GM18951 (cell line): ENCODE measurements around the gene RHEX.

Source experiments
- POLR2A ChIP-seq: IDR thresholded peaks from 4 replicates; pipeline ENCODE4 v1.6.1; 2011; ENCODE audit warnings: mild to moderate bottlenecking; ENCODE audit not compliant: insufficient read length, insufficient read depth; ENCODE audit errors: extremely low read depth
- in situ Hi-C: fragments of 300-500 bp; cut with MboI; formaldehyde crosslinking; loops from one replicate; pipeline ENCODE4 v1.12.0; 2022; ENCODE audit warnings: low sequenced_read_pairs, mixed read lengths, inconsistent platforms; ENCODE audit not compliant: unreplicated experiment

The RHEX gene

DNA sequence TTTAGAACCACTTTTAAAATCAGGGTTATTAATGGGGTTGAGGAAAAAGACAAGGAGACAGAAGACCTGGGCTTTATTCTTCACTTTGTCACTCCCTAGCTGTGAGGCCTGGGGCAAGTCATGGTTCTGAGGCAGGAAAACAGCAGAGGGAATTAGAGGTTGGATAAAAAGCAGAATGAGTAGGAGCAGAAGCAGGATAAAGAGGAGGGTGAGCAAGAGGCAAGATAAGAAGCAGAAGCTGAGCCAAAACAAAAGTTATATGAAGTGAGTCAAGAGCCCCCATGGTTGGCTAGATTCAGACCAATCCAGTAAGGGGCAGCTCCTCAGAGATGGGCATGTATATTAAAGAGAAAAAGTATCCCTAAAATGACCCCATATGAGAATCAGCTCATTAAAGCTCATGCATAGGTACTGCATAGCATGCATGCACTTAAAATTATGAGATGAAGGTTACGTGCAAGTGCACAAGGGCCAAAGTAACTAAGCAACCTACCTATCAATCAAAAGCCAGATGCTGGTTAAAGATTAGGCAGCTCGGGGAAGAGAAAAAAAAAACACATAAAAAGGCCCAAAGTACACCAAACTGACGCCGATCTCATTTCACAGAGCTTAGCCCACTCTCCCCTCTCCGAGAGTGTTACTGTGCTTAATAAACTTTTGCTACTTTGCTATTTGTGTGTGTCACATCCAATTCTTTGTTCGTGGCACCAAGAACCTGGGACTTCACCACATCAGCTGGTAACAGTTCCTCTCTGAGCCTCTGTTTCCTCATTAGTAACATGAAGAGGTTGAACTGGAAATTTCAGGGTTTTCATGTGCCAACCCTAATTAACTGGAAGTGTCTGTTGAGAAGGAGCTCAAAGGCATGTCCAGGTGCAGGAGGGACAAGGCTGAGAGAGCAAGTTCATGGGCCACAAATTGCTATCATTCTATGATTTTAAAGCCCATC lies 62.0 kb downstream of the RHEX start:
- no peak for TF ChIP-seq POLR2A
- in situ Hi-C loops, result loop anchor here (10.0 kb wide), 1 partner anchor 320 kb away; no protein-coding TSS in a partner anchor

DNA sequence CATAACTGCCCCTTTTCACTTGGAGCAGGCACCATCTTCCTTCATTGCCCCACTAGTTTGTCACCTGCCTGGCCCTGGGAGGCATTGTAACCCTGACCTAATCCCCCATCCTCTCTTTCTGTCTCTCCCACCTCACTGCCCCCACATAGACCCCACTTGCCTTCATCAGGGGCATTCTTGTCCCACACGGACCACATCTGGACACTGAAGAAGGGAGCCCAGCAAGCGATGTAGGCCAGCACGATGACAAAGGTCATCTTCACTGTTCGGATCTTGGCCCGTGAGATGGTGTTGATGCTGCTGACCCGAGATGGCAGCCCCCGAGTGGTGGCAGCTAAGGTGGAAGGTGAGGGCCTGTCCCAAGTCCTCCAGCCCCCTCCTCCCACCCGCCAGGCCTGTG lies 62.8 kb downstream of the RHEX start:
- no peak for TF ChIP-seq POLR2A
- in situ Hi-C loops, result loop anchor here (10.0 kb wide), 1 partner anchor 321 kb away; no protein-coding TSS in a partner anchor

DNA sequence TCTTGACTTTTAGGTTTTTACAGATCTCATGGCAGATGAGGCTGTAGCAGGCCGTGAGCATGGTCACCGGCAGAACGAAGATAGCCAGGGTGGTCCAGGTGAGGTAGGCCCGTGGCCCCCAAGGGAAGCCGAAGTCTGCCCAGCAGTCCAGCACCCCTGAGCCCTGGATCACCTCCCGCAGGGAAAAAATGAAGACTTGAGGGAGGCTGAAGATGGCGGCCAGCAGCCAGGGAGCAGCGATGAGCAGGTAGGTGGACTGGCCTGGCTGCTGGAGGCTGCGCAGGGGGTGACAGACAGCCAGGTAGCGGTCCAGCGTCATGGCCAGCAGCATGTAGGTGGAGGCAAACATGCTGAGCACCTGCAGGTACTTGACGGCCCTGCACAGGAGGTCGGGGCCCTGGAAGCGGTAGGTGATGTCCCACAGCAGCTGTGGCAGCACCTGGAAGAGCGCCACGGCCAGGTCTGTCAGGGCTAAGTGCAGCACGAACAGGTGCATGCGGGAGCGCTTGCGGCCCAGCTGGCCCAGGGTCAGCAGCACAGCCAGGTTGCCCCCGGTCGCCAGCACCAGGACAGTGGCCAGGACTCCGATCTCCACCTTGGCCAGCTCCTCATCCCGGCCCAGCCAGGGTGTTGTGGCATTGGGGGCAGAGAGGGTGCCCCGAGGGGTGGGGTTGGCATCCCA lies 63.4 kb downstream of the RHEX start:
- in situ Hi-C loops, result loop anchor here (10.0 kb wide), 1 partner anchor 322 kb away; no protein-coding TSS in a partner anchor
- no peak for TF ChIP-seq POLR2A

DNA sequence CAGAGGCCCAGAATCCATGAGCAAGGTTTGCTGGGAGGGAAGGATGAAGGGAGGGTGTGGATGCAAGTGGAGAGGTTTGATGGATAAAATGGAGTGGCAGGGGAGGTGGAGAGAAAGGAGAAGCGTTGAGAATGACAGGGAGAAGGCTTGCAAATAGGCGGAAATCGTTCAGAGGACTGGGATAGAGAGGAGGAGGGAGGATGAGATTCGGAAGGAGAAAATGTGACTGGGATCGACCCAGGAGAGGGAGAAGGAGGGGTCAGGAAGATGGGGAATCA lies 63.8 kb downstream of the RHEX start:
- in situ Hi-C loops, result loop anchor here (10.0 kb wide), 1 partner anchor 322 kb away; no protein-coding TSS in a partner anchor
- TF ChIP-seq POLR2A, result no peak

DNA sequence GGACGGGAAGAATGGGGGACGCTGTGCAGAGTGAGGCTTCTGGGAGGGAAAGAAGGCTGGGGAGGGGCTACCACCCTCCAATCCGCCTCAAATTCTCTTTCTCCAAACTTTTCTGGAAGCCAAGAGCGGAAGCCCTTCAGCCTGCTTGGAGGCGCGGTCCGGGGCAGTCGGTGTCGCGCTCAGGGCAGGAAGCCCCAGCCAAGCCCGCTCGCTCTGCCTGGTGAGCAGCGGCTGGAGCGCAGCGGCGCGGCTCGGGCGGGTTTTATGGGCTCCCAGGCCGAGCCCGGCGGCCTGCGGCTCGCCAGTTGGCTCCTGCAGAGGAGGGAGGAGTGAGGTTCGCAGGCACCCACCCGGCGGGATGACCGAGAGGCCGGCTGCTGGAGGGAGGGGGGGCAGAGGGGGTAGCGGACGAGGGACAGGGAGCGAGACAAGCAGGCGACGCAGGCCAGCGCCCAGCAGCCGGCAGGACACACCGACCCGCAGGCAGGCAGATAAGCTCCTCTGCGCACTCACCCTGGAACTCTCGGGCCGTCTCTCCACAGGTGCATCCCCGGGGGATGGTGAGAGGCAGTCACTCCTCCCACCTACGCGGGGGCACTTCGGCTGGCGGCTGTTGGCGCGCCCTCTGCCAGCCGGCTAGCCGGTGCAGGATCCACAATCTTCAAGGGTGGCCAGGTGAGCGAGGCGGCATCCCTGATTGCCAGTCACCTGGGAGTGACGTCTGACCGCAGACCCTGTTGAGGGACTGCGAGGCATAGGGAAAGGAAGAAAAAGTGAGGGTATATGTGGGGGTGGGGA lies 64.4 kb downstream of the RHEX start, which contains the start of gene AVPR1B:
AVPR1B (minus strand) TSS at position 238 of the 798 bp plus-strand sequence. CDS start 498 bp downstream, outside the sequence.
- in situ Hi-C loops, result loop anchor here (10.0 kb wide), 1 partner anchor 323 kb away; no protein-coding TSS in a partner anchor
- TF ChIP-seq POLR2A, result no peak

DNA sequence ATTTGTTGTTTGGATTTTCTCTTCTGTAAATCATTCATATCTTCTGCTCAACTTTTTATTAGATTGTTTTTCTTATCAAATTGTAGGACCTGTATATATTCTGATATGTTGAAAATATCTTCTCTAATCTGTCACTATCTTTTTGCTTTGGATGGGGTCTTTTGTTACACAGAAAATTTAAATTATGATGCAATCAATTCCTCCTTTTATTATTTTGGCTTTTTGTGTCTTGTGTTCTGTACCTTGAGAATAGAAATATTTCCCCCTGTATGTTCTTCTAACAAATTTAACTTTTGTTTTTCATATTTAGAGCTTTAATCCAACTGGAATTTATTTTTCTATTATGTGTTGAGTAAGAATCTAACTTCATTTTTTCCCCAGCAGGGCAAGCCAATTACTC lies 67.4 kb downstream of the RHEX start:
- in situ Hi-C loops, result no loop called here

DNA sequence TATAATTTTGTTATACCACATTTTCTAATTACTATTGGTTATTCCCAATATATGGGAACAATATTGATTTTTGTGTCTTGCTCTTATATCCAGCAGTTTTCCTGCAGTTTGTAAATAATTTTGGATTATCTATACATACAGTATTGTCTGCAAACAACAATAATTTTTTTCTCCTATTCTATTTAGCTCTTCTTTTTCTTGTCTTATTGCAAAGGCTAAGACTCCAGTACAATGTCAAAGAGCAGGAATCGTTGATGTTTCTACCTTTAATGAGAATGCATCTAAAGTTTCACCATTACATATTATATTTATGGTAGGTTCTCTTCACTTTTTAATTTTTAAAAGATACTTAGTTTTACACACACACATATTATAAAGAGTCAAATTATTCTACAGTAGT lies 68.3 kb downstream of the RHEX start:
- in situ Hi-C loops, result no loop called here
- no peak for TF ChIP-seq POLR2A

More for the DNA sequence above, 67.4 kb downstream of the RHEX start:
- TF ChIP-seq POLR2A, result no peak

DNA sequence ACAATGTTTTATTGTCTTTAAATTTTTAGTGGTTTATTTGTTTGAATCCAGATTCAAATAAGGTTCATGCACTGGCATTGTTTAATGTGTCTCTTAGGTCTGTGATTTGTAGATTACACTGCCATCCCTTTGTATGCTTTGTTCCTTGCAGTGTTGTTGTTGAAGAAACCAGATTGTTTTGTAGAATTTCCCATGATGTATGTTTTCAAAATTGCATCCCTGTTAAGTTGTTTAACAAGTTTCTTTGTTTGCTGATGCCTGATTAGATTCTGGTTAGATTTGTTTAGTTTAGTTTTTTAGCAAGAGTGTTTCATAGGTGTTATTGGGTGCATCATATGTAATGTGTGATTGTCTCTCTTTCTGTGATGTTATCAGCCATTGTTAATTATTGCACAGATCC lies 69.7 kb downstream of the RHEX start:
- no peak for TF ChIP-seq POLR2A
- in situ Hi-C loops, result no loop called here

DNA sequence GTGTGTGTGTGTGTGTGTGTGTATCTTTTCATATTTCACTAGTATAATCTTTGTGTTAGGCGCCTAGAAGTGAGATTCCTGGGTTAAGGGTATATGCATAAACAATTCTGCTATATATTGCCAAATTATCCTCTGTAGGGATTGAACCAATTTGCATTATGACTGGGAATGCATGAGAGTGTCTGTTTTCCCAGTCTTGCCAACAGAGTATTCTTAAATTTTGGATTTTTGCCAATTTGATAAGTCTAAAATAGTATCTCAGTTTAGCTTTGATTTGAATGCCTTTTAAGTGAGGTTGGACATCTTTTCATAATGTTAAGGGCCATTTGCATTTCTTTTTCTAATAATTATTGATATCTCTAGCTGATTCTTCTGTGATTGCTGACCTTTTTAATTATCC lies 72.4 kb downstream of the RHEX start:
- TF ChIP-seq POLR2A, result no peak
- in situ Hi-C loops, result no loop called here

DNA sequence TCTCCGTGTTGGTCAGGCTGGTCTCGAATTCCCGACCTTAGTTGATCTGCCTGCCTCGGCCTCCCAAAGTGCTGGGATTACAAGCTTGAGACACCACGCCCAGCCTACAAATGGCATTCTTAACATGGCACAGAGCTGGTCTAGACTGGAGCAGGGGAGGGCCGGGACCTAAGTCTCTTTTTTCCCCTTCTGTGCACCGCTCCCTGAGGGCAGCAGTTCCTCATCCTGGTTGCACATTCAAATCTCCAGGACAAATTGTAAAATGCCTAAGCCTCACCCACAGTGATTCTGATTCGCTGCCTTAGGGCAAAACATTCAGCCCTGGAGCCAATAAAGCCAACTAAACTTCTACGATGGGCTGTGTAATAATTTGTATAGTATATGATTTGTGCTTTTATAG lies 74.4 kb downstream of the RHEX start:
- in situ Hi-C loops, result no loop called here
- no peak for TF ChIP-seq POLR2A

DNA sequence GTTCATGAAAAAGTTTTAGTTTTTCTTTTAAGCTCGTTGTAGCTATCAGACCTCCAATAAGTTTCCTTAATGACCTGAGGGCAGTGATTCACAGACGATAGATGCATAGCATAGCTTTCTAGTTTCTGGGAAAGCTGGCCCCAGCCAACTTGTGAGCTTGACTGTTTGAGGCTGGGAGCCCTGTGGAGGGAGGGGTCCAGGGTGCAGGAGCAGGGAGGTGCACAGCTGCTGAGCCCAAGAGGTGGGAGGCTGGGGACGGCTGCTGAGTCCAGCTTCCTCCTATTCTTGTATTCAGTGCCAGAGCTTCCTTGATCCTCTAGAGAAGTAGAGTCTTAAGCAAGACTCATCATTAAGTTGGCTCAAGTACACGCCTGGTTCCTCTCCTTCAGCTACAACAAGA lies 75.2 kb downstream of the RHEX start:
- in situ Hi-C loops, result no loop called here
- no peak for TF ChIP-seq POLR2A

DNA sequence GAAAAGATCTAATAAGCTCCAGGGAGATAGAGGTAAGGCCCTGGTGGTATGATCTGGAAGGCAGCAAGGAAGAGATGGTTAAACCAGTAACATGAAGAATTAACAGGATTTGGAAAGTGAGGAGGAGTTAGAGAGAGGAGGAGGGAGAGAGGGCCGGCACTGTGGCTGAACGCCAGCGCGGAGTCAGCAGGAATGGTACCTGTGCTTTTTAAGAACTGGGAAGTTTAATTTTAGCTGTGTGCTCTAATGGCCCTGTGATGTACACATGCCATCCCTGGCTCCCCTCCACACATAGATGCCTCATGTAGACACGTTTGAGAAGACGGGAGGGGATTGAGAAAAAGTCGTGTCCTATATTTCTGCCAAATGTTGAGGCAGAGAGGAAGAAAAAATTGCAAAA lies 78.1 kb downstream of the RHEX start:
- in situ Hi-C loops, result no loop called here
- no peak for TF ChIP-seq POLR2A
